GM12878 (cell line): ENCODE data around the gene CISTR.

Source experiments
- BCLAF1 ChIP-seq: fragments of 450-650 bp; IDR thresholded peaks from 2 replicates; pipeline ENCODE4 v1.6.1; 2017; ENCODE audit warnings: antibody characterized with exemption, mild to moderate bottlenecking, moderate library complexity
- CEBPB ChIP-seq, 2 experiments: fragments of 150-350 bp in 1 of 2; IDR thresholded peaks; 2 replicates each; pipeline ENCODE4 v1.6.1; 2012 to 2014; ENCODE audit warnings: low read depth in 2 of 2, low read length in 2 of 2, borderline replicate concordance in 1 of 2, inconsistent platforms in 1 of 2
- CTCF ChIP-seq, 3 experiments: IDR thresholded peaks in 2 of 3; conservative IDR thresholded peaks in 1 of 3; 2 replicates each; pipeline ENCODE4 v1.5.1; 2011; ENCODE audit warnings: low read depth in 3 of 3, low read length in 3 of 3, mild to moderate bottlenecking in 3 of 3, control low read depth in 2 of 3, moderate library complexity in 2 of 3, inconsistent platforms in 1 of 3, mixed read lengths in 1 of 3; ENCODE audit not compliant: control insufficient read depth in 2 of 3, insufficient read depth in 1 of 3; ENCODE audit errors: extremely low read depth in 1 of 3
- EZH2 ChIP-seq: IDR thresholded peaks from 2 replicates; pipeline ENCODE4 v1.6.1; 2012; ENCODE audit warnings: low read depth, mild to moderate bottlenecking, control low read depth, inconsistent platforms, low read length, borderline replicate concordance; ENCODE audit not compliant: control insufficient read depth
- SRF ChIP-seq, 2 experiments: IDR thresholded peaks; 2 replicates each; pipeline ENCODE4 v1.6.1; 2011; ENCODE audit warnings: low read depth in 2 of 2, low read length in 2 of 2, mild to moderate bottlenecking in 1 of 2, moderate library complexity in 1 of 2

GRCh38 chr12:53795927-53796326 is 44.1 kb upstream of the CISTR start:
- TF ChIP-seq BCLAF1 (no peak), SRF (IDR thresholded peaks at IDR 0.05; ENCODE audit: low read depth in 2 of 2, low read length in 2 of 2) (no peak), CTCF (IDR thresholded peaks at IDR 0.05 in 2 of 3, conservative IDR thresholded peaks at IDR 0.05 in 1 of 3; ENCODE audit: control insufficient read depth in 2 of 3, extremely low read depth in 1 of 3, insufficient read depth in 1 of 3, low read depth in 3 of 3, low read length in 3 of 3) (no peak), CEBPB (IDR thresholded peaks at IDR 0.05; ENCODE audit: borderline replicate concordance in 1 of 2, low read depth in 2 of 2, low read length in 2 of 2) (no peak), EZH2 (no peak)
